Subcutaneous abdominal adipose tissue (tissue), 5 donors: ENCODE measurements around the gene PTPRM.

Experiments used
- H3K27ac ChIP-seq: one replicate; pipeline ENCODE4 v1.7.0; 2013; ENCODE audit warnings: low read depth, mild to moderate bottlenecking, inconsistent platforms, low read length, moderate library complexity
- H3K27me3 ChIP-seq, 5 donors: one replicate each; pipeline ENCODE4 v1.7.0; 2013; ENCODE audit warnings: low read length in 5 of 5, inconsistent platforms in 1 of 5; ENCODE audit not compliant: control insufficient read depth in 5 of 5, insufficient read depth in 4 of 5
- H3K36me3 ChIP-seq, 5 donors: one replicate each; pipeline ENCODE4 v1.7.0; 2013; ENCODE audit warnings: low read length in 5 of 5; ENCODE audit not compliant: control insufficient read depth in 5 of 5, insufficient read depth in 5 of 5
- H3K4me1 ChIP-seq, 5 donors: one replicate each; pipeline ENCODE4 v1.7.0; 2013; ENCODE audit warnings: low read length in 5 of 5, mild to moderate bottlenecking in 3 of 5, moderate library complexity in 1 of 5; ENCODE audit not compliant: control insufficient read depth in 5 of 5, insufficient read depth in 5 of 5
- H3K4me3 ChIP-seq, 5 donors: one replicate each; pipeline ENCODE4 v1.7.0; 2013; ENCODE audit warnings: low read length in 5 of 5, low read depth in 1 of 5
- H3K9ac ChIP-seq, 5 donors: one replicate each; pipeline ENCODE4 v1.7.0; 2013; ENCODE audit warnings: low read length in 5 of 5, mild to moderate bottlenecking in 4 of 5, moderate library complexity in 3 of 5
- H3K9me3 ChIP-seq, 5 donors: one replicate each; pipeline ENCODE4 v1.7.0; 2013; ENCODE audit warnings: low read length in 5 of 5; ENCODE audit not compliant: control insufficient read depth in 5 of 5
- donor health status: healthy.
- donor health status: healthy.
- donor health status: healthy.
- donor health status: healthy.
- donor health status: healthy.

PTPRM gene

GRCh38 chr18:7566567-7567473 lies at the start of gene PTPRM:
Gene PTPRM (plus strand): TSS chr18:7567316. CDS start chr18:7567819, 503 bp downstream.
- H3K9ac ChIP-seq = peak within 1 kb of the TSS; percentile 63 to 94 (median 88)
- no peaks in the 10 kb centered on the region for H3K36me3 ChIP-seq
- H3K27ac ChIP-seq = peak within 1 kb of the TSS; percentile 97
- no peaks in the 10 kb centered on the region for H3K9me3 ChIP-seq
- peaks cover 2 to 54% (median 36%) of the 10 kb centered on the region in 5 donors for H3K4me1 ChIP-seq
- H3K4me3 ChIP-seq = peak within 1 kb of the TSS; percentile 66 to 95 (median 87)
- no peaks in the 10 kb centered on the region for H3K27me3 ChIP-seq

- Histone ChIP-seq H3K4me1 (no peaks in the 10 kb centered on the region), H3K9me3 (no peaks in the 10 kb centered on the region), H3K9ac (no peak overlapping the region), H3K4me3 (no peak overlapping the region), H3K36me3 (no peaks in the 10 kb centered on the region), H3K27ac (no peak overlapping the region), H3K27me3 (peaks cover 0 to 3% (median 2%) of the 10 kb centered on the region in 5 donors)
Measured at GRCh38 chr18:7517852-7518251, 49.3 kb upstream of the PTPRM start.

- no peaks in the 10 kb centered on the region for H3K9me3 ChIP-seq
- peaks cover 0 to 6% (median 3%) of the 10 kb centered on the region in 5 donors for H3K4me1 ChIP-seq
- no peaks in the 10 kb centered on the region for H3K36me3 ChIP-seq
- no peak overlapping the region for H3K4me3 ChIP-seq
- H3K9ac ChIP-seq = no peak overlapping the region
- peaks cover 0 to 3% (median 2%) of the 10 kb centered on the region in 5 donors for H3K27me3 ChIP-seq
- no peak overlapping the region for H3K27ac ChIP-seq
Measured at GRCh38 chr18:7520200-7520785, 46.8 kb upstream of the PTPRM start.

- H3K9me3 ChIP-seq = no peaks in the 10 kb centered on the region
- H3K9ac ChIP-seq = no peak overlapping the region
- H3K27ac ChIP-seq = no peak overlapping the region
- H3K27me3 ChIP-seq = peaks cover 0 to 3% (median 2%) of the 10 kb centered on the region in 5 donors
- H3K36me3 ChIP-seq = no peaks in the 10 kb centered on the region
- H3K4me1 ChIP-seq = peaks cover 0 to 6% (median 3%) of the 10 kb centered on the region in 5 donors
- no peak overlapping the region for H3K4me3 ChIP-seq
Measured at GRCh38 chr18:7521226-7521856, 45.8 kb upstream of the PTPRM start.

- Histone ChIP-seq H3K27me3 (peaks cover 0 to 3% (median 2%) of the 10 kb centered on the region in 5 donors), H3K4me1 (peaks cover 0 to 6% (median 3%) of the 10 kb centered on the region in 5 donors), H3K4me3 (no peak overlapping the region), H3K36me3 (no peaks in the 10 kb centered on the region), H3K9me3 (no peaks in the 10 kb centered on the region), H3K9ac (no peak overlapping the region), H3K27ac (no peak overlapping the region)
Measured at GRCh38 chr18:7523772-7524171, 43.3 kb upstream of the PTPRM start.

- H3K9me3 ChIP-seq = no peaks in the 10 kb centered on the region
- H3K9ac ChIP-seq = no peak overlapping the region
- H3K4me1 ChIP-seq = peaks cover 0 to 6% (median 3%) of the 10 kb centered on the region in 5 donors
- peaks cover 0 to 3% (median 0%) of the 10 kb centered on the region in 5 donors for H3K27me3 ChIP-seq
- H3K27ac ChIP-seq = no peak overlapping the region
- H3K36me3 ChIP-seq = no peaks in the 10 kb centered on the region
- peak overlapping the region in 1 of 5 donors; percentile 18 for H3K4me3 ChIP-seq
Measured at GRCh38 chr18:7524786-7525185, 42.3 kb upstream of the PTPRM start.

- H3K4me1 ChIP-seq = no peaks in the 10 kb centered on the region
- no peaks in the 10 kb centered on the region for H3K27me3 ChIP-seq
- no peak overlapping the region for H3K4me3 ChIP-seq
- H3K9me3 ChIP-seq = peaks cover 0 to 23% (median 6%) of the 10 kb centered on the region in 5 donors
- H3K27ac ChIP-seq = no peak overlapping the region
- H3K36me3 ChIP-seq = no peaks in the 10 kb centered on the region
- H3K9ac ChIP-seq = no peak overlapping the region
Measured at GRCh38 chr18:7532942-7533341, 34.2 kb upstream of the PTPRM start.

- no peak overlapping the region for H3K27ac ChIP-seq
- H3K4me1 ChIP-seq = no peaks in the 10 kb centered on the region
- H3K4me3 ChIP-seq = no peak overlapping the region
- no peak overlapping the region for H3K9ac ChIP-seq
- H3K9me3 ChIP-seq = peaks cover 0 to 17% (median 6%) of the 10 kb centered on the region in 5 donors
- H3K36me3 ChIP-seq = no peaks in the 10 kb centered on the region
- H3K27me3 ChIP-seq = no peaks in the 10 kb centered on the region
Measured at GRCh38 chr18:7535436-7536205, 31.5 kb upstream of the PTPRM start.

- Histone ChIP-seq H3K27me3 (no peaks in the 10 kb centered on the region), H3K27ac (no peak overlapping the region), H3K36me3 (no peaks in the 10 kb centered on the region), H3K4me3 (no peak overlapping the region), H3K9ac (no peak overlapping the region), H3K4me1 (no peaks in the 10 kb centered on the region), H3K9me3 (peaks cover 0 to 2% (median under 1%) of the 10 kb centered on the region in 5 donors)
Measured at GRCh38 chr18:7537145-7537544, 30.0 kb upstream of the PTPRM start.
